Measurements from ENCODE around the gene SMAD4.

DNA sequence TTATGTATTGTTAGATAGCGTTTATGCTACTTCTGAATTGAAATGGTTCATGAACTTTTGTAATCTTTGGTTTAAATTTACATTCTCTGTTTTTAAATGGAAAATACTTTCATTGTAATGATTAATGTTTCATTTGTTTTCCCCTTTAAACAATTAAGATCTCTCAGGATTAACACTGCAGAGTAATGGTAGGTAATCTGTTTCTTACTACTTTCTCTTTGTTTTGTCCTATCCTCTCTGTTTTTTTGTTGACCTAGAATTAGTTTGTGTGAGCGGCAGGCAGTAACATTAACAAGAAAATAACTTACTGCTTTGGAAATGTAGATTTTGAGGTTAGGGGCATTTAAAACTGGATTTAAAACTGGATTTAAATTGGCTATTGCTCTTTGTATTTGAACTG, 19.1 kb downstream of the SMAD4 start:
- TF ChIP-seq, protein P1, sequence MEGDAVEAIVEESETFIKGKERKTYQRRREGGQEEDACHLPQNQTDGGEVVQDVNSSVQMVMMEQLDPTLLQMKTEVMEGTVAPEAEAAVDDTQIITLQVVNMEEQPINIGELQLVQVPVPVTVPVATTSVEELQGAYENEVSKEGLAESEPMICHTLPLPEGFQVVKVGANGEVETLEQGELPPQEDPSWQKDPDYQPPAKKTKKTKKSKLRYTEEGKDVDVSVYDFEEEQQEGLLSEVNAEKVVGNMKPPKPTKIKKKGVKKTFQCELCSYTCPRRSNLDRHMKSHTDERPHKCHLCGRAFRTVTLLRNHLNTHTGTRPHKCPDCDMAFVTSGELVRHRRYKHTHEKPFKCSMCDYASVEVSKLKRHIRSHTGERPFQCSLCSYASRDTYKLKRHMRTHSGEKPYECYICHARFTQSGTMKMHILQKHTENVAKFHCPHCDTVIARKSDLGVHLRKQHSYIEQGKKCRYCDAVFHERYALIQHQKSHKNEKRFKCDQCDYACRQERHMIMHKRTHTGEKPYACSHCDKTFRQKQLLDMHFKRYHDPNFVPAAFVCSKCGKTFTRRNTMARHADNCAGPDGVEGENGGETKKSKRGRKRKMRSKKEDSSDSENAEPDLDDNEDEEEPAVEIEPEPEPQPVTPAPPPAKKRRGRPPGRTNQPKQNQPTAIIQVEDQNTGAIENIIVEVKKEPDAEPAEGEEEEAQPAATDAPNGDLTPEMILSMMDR (IDR thresholded peaks at IDR 0.05): no peak
- no peak for TF ChIP-seq POLR2A (IDR thresholded peaks at IDR 0.05)
